Heart left ventricle (tissue), 13 donors: ENCODE data around the gene KCTD5.

Experiments
- POLR2A ChIP-seq, 2 donors: fragments of 450-650 bp; IDR thresholded peaks; one replicate each; pipeline ENCODE4 v1.6.1; 2017; ENCODE audit warnings: antibody characterized with exemption in 2 of 2, mild to moderate bottlenecking in 2 of 2, moderate library complexity in 2 of 2
- TF ChIP-seq, protein P1 (sequence below), 12 donors: fragments of 200-600 bp; sonication (generic) in 4 of 12; IDR thresholded peaks; one replicate each; pipeline versions ENCODE4 v1.5.0 to v1.8.0; 2018 to 2022; ENCODE audit warnings: antibody characterized with exemption in 12 of 12, mild to moderate bottlenecking in 5 of 12
- donor health status: ischemic (EF 13 %, LVEDD 7.1; RV severe dilation, severe dysfunction).
- donor health status: DM: no; HTN: yes; CAD: no.
- donor health status: DM: no; HTN: no; CAD: no.
- donor health status: ischemic (EF 25% LVEDD 6.9; RV normal size, moderate dysfunction).
- donor health status: ischemic (EF 25% LVEDD 5.7; RV mildly dilated, moderate dysfunction).
- donor health status: ischemic (EF 35%, LVEDD 5.7; RV mildly dilated, moderate dysfunction).
- donor health status: nonischemic (EF 11% LVEDD 7.7; RV severe dilation, severe dysfunction).
- donor health status: DM: yes; HTN: yes; CAD: no.
- donor health status: PGD.
- donor health status: ischemic (EF 29% LVEDD 5.4; RV normal size, mild dysfunction).
- donor health status: nonischemic (EF 23%, LVEDD 6.1; RV moderate dilation, normal function).

GRCh38 chr16:2706611-2707311 lies 24.4 kb downstream of the KCTD5 start:
- TF ChIP-seq, protein P1, sequence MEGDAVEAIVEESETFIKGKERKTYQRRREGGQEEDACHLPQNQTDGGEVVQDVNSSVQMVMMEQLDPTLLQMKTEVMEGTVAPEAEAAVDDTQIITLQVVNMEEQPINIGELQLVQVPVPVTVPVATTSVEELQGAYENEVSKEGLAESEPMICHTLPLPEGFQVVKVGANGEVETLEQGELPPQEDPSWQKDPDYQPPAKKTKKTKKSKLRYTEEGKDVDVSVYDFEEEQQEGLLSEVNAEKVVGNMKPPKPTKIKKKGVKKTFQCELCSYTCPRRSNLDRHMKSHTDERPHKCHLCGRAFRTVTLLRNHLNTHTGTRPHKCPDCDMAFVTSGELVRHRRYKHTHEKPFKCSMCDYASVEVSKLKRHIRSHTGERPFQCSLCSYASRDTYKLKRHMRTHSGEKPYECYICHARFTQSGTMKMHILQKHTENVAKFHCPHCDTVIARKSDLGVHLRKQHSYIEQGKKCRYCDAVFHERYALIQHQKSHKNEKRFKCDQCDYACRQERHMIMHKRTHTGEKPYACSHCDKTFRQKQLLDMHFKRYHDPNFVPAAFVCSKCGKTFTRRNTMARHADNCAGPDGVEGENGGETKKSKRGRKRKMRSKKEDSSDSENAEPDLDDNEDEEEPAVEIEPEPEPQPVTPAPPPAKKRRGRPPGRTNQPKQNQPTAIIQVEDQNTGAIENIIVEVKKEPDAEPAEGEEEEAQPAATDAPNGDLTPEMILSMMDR (IDR thresholded peaks at IDR 0.05) = no peak
- no peak for TF ChIP-seq POLR2A (IDR thresholded peaks at IDR 0.05)
